Right lobe of liver (tissue), 4 donors: ENCODE measurements around the gene WDR89.

Source experiments
- POLR2A ChIP-seq: fragments of 450-650 bp; IDR thresholded peaks from one replicate; pipeline ENCODE4 v1.6.1; 2017; ENCODE audit warnings: antibody characterized with exemption, mild to moderate bottlenecking
- TF ChIP-seq, protein P1 (sequence below), 4 donors: fragments of 200-600 bp in 3 of 4; fragments of 450-650 bp in 1 of 4; IDR thresholded peaks; one replicate each; pipeline versions ENCODE4 v1.5.1 to v1.8.0; 2016 to 2022; ENCODE audit warnings: antibody characterized with exemption in 4 of 4, mild to moderate bottlenecking in 2 of 4
- donor health status: DM: no; HTN: no; CAD: no.
- donor health status: DM: no; HTN: no; CAD: no.
- donor health status: DM: no; HTN: yes; CAD: no.

DNA sequence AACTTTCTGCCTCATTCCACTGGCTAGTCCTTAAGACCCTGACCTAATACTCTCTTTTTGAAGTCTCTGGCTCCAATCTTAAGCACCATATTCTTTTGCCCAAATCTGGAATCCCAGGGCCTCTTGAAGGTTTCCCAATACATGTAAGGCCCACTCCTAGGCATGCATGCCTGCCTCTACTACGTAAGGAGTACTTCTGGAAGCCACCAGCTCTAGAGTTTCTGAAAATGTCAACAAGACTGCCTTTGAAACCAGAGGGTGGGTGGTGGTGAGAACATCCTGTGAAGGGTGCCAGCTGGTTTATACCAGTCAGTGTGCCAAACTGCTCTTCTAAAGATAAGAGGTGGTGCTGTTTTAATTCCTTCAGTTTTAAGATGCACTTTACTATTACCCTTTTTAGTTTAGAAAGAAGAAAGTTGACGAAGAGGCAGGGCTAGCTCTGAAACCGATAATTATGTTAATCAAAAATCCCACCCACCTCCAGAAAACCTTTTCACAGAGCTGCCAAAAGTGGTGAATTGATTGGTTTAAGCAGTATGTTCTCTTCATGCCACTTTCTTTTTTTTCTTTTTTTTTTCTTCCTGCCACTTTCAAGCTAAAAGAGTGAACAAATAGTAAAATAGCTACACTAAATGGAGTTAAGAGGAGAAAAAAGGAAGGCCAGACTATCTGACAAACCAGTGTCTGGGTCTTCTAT is 8.7 kb upstream of the WDR89 start:
- TF ChIP-seq, protein P1, sequence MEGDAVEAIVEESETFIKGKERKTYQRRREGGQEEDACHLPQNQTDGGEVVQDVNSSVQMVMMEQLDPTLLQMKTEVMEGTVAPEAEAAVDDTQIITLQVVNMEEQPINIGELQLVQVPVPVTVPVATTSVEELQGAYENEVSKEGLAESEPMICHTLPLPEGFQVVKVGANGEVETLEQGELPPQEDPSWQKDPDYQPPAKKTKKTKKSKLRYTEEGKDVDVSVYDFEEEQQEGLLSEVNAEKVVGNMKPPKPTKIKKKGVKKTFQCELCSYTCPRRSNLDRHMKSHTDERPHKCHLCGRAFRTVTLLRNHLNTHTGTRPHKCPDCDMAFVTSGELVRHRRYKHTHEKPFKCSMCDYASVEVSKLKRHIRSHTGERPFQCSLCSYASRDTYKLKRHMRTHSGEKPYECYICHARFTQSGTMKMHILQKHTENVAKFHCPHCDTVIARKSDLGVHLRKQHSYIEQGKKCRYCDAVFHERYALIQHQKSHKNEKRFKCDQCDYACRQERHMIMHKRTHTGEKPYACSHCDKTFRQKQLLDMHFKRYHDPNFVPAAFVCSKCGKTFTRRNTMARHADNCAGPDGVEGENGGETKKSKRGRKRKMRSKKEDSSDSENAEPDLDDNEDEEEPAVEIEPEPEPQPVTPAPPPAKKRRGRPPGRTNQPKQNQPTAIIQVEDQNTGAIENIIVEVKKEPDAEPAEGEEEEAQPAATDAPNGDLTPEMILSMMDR (IDR thresholded peaks at IDR 0.05), result no peak
- TF ChIP-seq POLR2A, result no peak
